ENCODE data around the gene ANKS1B. TPM values are rescaled to one million over a fixed set of nuclear protein-coding genes. Genes with fewer than 3 reads are reported as not detected.

The ANKS1B gene
- total RNA-seq, 1 experiment from 2014 or later = 5.8 TPM

GRCh38 chr12:99523853-99524252 lies 460.9 kb downstream of the ANKS1B start (continued):
- TF ChIP-seq JAZF1 (CRISPR knock-in tag; IDR thresholded peaks at IDR 0.05) (no peak), EMX1 (CRISPR knock-in tag; IDR thresholded peaks at IDR 0.05) (no peak), FOXJ3 (CRISPR knock-in tag; IDR thresholded peaks at IDR 0.05; ENCODE audit: borderline replicate concordance) (no peak), ZMAT4 (CRISPR knock-in tag; IDR thresholded peaks at IDR 0.05) (no peak), NFYB (CRISPR knock-in tag; conservative IDR thresholded peaks at IDR 0.05; ENCODE audit: low read depth) (no peak), RELA (CRISPR knock-in tag; IDR thresholded peaks at IDR 0.05; ENCODE audit: borderline replicate concordance) (no peak), USF1 (CRISPR knock-in tag; IDR thresholded peaks at IDR 0.05) (no peak), E2F5 (CRISPR knock-in tag; IDR thresholded peaks at IDR 0.05) (no peak), SMAD4 (CRISPR knock-in tag; IDR thresholded peaks at IDR 0.05) (no peak), GRHL2 (CRISPR knock-in tag; IDR thresholded peaks at IDR 0.05; ENCODE audit: insufficient replicate concordance, severe bottlenecking) (no peak)
- TF ChIP-seq, protein P1, sequence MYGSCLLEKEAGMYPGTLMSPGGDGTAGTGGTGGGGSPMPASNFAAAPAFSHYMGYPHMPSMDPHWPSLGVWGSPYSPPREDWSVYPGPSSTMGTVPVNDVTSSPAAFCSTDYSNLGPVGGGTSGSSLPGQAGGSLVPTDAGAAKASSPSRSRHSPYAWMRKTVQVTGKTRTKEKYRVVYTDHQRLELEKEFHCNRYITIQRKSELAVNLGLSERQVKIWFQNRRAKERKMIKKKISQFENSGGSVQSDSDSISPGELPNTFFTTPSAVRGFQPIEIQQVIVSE (CRISPR knock-in tag; IDR thresholded peaks at IDR 0.05; ENCODE audit: borderline replicate concordance) = no peak
- TF ChIP-seq, protein P2, sequence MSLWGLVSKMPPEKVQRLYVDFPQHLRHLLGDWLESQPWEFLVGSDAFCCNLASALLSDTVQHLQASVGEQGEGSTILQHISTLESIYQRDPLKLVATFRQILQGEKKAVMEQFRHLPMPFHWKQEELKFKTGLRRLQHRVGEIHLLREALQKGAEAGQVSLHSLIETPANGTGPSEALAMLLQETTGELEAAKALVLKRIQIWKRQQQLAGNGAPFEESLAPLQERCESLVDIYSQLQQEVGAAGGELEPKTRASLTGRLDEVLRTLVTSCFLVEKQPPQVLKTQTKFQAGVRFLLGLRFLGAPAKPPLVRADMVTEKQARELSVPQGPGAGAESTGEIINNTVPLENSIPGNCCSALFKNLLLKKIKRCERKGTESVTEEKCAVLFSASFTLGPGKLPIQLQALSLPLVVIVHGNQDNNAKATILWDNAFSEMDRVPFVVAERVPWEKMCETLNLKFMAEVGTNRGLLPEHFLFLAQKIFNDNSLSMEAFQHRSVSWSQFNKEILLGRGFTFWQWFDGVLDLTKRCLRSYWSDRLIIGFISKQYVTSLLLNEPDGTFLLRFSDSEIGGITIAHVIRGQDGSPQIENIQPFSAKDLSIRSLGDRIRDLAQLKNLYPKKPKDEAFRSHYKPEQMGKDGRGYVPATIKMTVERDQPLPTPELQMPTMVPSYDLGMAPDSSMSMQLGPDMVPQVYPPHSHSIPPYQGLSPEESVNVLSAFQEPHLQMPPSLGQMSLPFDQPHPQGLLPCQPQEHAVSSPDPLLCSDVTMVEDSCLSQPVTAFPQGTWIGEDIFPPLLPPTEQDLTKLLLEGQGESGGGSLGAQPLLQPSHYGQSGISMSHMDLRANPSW (CRISPR knock-in tag; conservative IDR thresholded peaks at IDR 0.05; ENCODE audit: low read depth) = no peak

DNA sequence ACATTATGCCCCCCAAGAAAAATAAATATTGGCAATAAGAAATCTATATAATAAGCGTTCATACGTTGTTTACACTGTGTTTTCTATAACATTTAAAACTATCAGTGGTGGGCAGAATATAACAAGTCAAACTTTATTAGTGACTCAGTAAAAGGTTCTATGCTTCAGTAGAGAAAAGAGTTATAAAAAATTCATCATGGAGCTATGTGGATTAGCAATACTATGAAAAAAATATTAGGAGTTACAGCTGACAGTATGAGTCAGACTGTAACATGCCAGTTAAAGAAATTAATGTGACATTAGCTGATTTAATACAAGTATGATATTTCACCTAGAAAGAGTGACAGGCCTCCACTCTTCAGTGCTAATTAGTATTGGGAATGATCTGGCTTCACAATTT lies 462.3 kb downstream of the ANKS1B start:
- Mint-ChIP-seq H3K4me3 (no peak overlapping the region), H3K27ac (no peak overlapping the region), H3K27me3 (ENCODE audit: low read depth) (no peaks in the 10 kb centered on the region), H3K9me3 (peaks cover 12% of the 10 kb centered on the region), H3K4me1 (peaks cover 2% of the 10 kb centered on the region), H3K36me3 (no peaks in the 10 kb centered on the region)
- TF ChIP-seq ZNF423 (CRISPR knock-in tag; IDR thresholded peaks at IDR 0.05) (no peak), CREM (CRISPR knock-in tag; IDR thresholded peaks at IDR 0.05) (no peak), ATF3 (CRISPR knock-in tag; conservative IDR thresholded peaks at IDR 0.05) (no peak), ZNF396 (CRISPR knock-in tag; IDR thresholded peaks at IDR 0.05; ENCODE audit: borderline replicate concordance) (no peak), IRF2 (CRISPR knock-in tag; IDR thresholded peaks at IDR 0.05; ENCODE audit: borderline replicate concordance, low read depth) (no peak), NFYB (CRISPR knock-in tag; conservative IDR thresholded peaks at IDR 0.05; ENCODE audit: low read depth) (no peak)
- TF ChIP-seq, protein P3, sequence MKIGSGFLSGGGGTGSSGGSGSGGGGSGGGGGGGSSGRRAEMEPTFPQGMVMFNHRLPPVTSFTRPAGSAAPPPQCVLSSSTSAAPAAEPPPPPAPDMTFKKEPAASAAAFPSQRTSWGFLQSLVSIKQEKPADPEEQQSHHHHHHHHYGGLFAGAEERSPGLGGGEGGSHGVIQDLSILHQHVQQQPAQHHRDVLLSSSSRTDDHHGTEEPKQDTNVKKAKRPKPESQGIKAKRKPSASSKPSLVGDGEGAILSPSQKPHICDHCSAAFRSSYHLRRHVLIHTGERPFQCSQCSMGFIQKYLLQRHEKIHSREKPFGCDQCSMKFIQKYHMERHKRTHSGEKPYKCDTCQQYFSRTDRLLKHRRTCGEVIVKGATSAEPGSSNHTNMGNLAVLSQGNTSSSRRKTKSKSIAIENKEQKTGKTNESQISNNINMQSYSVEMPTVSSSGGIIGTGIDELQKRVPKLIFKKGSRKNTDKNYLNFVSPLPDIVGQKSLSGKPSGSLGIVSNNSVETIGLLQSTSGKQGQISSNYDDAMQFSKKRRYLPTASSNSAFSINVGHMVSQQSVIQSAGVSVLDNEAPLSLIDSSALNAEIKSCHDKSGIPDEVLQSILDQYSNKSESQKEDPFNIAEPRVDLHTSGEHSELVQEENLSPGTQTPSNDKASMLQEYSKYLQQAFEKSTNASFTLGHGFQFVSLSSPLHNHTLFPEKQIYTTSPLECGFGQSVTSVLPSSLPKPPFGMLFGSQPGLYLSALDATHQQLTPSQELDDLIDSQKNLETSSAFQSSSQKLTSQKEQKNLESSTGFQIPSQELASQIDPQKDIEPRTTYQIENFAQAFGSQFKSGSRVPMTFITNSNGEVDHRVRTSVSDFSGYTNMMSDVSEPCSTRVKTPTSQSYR (CRISPR knock-in tag; IDR thresholded peaks at IDR 0.05) = no peak
- ChIA-PET POLR2A (no interaction called here), CTCF (no interaction called here)
- ATAC-seq = no peak
- DNase-seq (ENCODE audit: low spot score) = no peak
